HG03139 (cell line): Measurements from ENCODE around the gene TEKTIP1.
"Not testable (repeated sequence)": the region's sequence is repeated elsewhere in the genome, so short reads cannot be mapped to it uniquely, and the experiment has no call there.

Experiments
- ATAC-seq: cut with Tn5 transposase; IDR thresholded peaks from one replicate; pipeline ENCODE4 v1.9.1; 2021; ENCODE audit not compliant: unreplicated experiment

Gene TEKTIP1

DNA sequence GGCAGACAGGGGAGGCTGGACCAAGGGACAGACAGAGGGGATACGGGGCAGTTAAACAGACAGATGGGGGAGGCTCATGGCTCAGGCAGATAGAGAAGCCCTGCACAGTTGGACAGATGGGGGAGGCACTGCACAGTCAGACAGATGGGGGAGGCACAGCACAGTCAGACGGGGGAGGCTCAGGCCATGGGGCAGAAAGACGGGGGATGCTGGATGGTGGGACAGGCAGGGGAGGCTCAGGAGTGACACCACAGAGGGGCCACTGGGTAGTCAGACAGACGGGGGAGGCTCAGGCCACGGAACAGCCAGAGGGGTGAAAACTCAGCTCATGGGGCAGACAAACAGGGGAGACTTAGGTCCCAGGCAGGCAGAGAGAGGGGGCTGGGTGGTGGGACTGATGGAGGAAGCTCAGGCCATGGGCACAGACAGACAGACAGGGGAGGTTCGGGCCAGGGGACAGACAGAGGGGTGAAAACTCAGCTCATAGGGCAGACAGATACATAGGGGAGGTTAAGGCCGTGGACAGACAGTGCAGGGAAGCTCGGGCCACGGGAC, 17.5 kb downstream of the TEKTIP1 start:
- ATAC-seq = no peak

- ATAC-seq = peak; percentile 25
Measured at GRCh38 chr19:3556978-3557460, 18.0 kb downstream of the TEKTIP1 start.

GRCh38 chr19:3557461-3558248, 18.7 kb downstream of the TEKTIP1 start, which contains the start of gene MFSD12:
MFSD12 (minus strand) TSS chr19:3557586; CDS start chr19:3557403, 183 bp downstream.
- ATAC-seq = peak; percentile 81

DNA sequence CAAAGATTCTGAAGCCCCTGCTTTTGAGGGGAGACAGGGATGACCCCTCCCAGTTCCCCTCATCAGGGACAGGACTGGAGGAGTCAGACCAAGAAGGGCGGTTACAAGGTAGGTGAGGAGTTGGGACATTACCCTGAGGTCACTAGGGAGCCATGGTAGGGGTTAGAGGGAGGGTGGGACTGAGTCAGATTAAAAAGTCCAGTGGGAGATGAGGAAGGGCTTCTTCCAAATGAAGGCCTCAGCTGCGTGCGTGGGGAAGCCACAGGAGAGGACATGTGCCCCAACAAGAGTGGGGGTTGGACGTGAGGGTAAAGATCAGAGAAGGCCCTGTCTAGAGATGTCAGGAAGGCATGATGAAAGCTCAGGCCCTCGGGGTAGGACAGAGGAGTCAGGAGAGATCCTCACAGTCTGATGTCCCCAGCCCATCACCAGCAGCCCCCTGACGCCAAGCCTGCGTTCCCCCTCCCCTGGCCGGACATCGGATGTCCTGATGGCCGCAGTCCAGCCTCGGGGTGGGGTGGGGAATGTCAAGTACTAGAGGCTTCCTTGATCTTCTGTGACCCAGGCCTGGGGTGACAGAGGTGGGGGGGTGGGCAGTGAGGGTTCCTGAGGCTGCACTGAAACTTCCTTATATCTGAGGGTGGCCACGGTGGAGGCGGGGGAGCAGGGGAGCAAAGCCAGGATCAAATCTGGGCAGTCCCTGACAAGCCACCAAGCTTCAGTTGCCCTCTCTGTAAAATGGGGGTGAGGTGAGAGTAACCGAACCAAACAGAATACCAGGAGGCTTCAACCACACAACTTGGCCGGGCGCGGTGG, 24.9 kb downstream of the TEKTIP1 start:
- ATAC-seq = no peak

- no peak for ATAC-seq
Measured at GRCh38 chr19:3565139-3565538, 26.2 kb downstream of the TEKTIP1 start.

DNA sequence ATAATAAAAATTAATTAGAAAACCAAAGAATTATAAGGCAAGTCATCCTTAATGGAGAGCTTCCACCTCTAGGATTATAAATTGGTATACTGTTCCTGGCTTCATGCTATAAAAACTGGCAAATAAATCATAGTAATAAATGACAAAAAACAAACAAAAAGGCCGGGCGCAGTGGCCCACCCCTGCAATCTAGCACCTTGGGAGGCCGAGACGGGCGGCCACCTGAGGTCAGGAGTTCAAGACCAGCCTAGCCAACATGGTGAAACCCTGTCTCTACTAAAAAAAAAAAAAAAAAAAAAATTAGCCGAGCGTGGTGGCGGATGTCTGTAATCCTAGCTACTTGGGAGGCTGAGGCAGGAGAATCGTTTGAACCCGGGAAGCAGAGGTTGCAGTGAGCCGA, 31.1 kb downstream of the TEKTIP1 start:
- not testable (repeated sequence) for ATAC-seq

DNA sequence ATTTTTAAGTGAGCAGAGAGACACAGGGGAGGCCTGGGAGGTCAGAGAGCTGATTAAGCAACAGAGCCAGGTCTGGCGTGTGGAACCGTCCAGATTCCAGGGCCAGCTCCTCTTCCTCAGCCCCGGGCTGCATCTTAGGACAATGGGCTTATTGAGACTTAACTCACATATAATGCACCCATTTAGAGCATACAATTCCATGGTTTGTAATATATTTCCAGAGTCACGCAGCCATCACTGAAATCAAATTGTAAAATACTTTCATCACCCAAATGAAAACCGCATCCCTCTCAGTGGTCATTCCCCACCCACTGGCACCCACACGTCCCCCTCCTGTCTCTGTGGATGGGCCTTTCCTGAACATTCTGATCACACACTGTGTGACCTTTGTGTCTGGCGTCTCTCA, 31.6 kb downstream of the TEKTIP1 start:
- ATAC-seq = no peak

GRCh38 chr19:3572132-3572854, 33.3 kb downstream of the TEKTIP1 start:
- ATAC-seq = peak; percentile 85

DNA sequence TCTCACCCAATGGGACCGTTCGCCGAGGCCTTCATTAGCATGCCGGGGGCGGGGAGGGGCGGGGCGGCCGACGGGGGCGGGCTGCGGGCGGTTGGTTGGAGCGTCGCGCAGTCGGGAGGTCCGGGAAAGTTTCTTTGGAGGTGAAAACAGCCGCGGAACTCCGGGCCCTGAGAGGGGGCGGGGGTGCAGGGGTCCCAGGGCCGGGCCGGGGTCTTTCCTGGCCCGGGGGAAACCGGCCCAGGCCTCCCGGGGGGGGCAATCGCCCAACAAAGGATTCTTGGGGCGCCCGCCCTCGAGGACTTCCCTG, 33.8 kb downstream of the TEKTIP1 start, which contains the start of gene HMG20B:
Gene HMG20B, plus strand, starts transcription at position 90 of the 307 bp plus-strand sequence. CDS start 366 bp downstream, outside the sequence.
- no peak for ATAC-seq

DNA sequence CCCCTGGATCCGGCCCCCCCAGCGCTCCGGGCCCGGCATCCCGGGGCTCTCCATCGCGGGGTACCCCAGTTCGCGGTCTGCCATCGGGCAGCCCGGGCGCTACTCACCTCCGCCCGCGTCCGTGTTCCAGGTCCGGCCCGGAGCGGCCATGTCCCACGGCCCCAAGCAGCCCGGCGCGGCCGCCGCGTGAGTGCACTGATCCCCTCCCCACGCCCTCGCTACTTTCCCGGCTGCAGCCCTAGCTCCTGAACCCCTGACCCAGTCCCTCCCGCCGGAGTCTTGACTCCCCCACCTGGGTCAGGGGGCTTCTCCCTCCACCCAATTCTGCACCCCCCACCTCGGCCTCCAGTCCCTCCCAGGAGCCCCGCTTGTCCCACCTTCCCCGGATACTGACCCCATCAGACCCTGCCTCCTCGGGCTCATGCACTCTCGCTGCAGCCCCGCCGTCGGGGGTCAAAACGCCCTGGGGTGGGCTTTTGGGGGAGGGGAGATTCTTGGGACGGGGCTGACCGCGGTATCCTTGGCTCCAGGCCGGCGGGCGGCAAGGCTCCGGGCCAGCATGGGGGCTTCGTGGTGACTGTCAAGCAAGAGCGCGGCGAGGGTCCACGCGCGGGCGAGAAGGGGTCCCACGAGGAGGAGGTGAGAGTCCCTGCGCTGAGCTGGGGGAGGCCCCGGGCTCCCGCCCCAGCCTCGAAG, 34.3 kb downstream of the TEKTIP1 start:
- ATAC-seq = no peak

DNA sequence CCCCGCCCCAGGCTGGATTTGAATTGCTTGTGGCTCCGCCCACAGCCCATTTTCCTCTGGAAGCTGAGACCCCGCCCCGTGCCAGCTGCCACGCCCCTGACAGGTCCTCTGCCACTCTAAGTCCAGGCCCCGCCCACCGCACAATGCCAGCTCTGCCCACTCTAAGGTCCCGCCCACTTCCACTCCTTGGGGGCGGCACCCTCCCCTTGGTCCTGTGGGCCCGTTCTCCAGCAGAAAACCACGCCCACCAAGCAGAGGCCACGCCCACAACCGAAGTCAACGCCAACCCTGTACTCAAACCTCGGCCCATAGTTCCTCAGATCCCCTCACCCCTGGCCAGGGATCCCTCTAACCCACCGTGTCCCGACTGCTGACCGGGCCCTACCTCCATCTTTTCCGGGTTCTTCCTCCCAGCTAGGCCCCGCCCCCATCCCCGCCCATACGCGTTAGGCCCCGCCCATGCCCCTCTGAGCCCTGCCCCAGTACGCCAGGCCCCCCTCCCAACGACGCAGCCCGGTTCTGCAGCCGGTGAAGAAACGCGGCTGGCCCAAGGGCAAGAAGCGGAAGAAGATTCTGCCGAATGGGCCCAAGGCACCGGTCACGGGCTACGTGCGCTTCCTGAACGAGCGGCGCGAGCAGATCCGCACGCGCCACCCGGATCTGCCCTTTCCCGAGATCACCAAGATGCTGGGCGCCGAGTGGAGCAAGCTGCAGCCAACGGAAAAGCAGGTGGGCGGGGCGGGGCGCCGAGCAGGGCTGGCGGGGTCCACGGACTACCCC, 35.1 kb downstream of the TEKTIP1 start:
- ATAC-seq = no peak

- ATAC-seq = no peak
Measured at GRCh38 chr19:3575260-3575741, 36.3 kb downstream of the TEKTIP1 start.

GRCh38 chr19:3575949-3576673, 37.1 kb downstream of the TEKTIP1 start:
- ATAC-seq = no peak

- ATAC-seq = no peak
Measured at GRCh38 chr19:3576696-3577443, 37.9 kb downstream of the TEKTIP1 start.

DNA sequence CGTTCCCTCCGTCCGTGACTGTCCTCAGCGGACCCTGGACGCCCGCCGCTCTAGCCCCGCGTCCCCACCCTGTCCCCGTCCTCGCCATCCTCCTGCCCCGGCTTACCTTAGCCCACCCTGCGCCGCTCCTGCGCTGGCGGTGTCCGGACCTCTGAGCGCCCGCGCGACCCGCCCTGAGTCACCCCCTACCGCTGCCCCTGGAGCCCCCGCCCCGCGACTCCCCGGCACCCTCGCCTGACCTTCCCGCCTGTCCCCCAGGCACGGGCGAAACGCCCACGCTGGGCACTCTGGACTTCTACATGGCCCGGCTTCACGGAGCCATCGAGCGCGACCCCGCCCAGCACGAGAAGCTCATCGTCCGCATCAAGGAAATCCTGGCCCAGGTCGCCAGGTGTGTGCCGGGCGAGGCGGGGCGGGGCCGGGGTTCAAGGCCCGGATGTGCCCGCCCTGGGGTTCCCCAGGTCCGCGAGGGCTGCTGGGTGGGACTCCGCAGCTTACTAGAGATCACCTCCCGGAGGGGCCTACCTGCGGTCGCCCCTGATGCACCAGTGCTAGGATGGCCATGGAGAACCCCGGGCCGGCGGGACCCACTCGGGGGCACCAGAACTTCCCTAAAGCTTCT, 38.9 kb downstream of the TEKTIP1 start:
- no peak for ATAC-seq

GRCh38 chr19:3578390-3578789, 39.4 kb downstream of the TEKTIP1 start:
- no peak for ATAC-seq

GRCh38 chr19:3580156-3580934, 41.4 kb downstream of the TEKTIP1 start:
- no peak for ATAC-seq
